K562 (cell line): Measurements from ENCODE around the gene COQ8B. TPM values are rescaled to one million over a fixed set of nuclear protein-coding genes. Genes with fewer than 3 reads are reported as not detected.

Experiments
- BHLHE40 ChIP-seq: IDR thresholded peaks from 2 replicates; pipeline ENCODE4 v1.6.1; 2011; ENCODE audit warnings: low read length, improper control_type of control experiment
- DNMT1 ChIP-seq: fragments of 450-650 bp; IDR thresholded peaks from 2 replicates; pipeline ENCODE4 v1.6.1; 2016; ENCODE audit warnings: antibody characterized with exemption, mild to moderate bottlenecking
- ELF1 ChIP-seq: fragments of 200-800 bp; sonication (Bioruptor generic); IDR thresholded peaks from 2 replicates; pipeline ENCODE4 v1.6.1; 2016; ENCODE audit warnings: missing genetic modification characterization, missing compliant biosample characterization
- HMG20A ChIP-seq: fragments of 450-650 bp; formaldehyde crosslinking; conservative IDR thresholded peaks from 2 replicates; pipeline ENCODE4 v1.4.0; 2020; ENCODE audit warnings: mild to moderate bottlenecking, mixed read lengths
- JUN ChIP-seq, 2 experiments: sonication (generic) in 1 of 2; formaldehyde crosslinking in 1 of 2; IDR thresholded peaks; 2 replicates each; pipeline versions ENCODE4 v1.6.1 to v1.8.0; 2012 to 2022; ENCODE audit warnings: borderline replicate concordance in 2 of 2, mild to moderate bottlenecking in 2 of 2, improper control_type of control experiment in 1 of 2, low read depth in 1 of 2, low read length in 1 of 2, missing genetic modification reagents in 1 of 2
- KLF16 ChIP-seq: IDR thresholded peaks from 2 replicates; pipeline ENCODE4 v1.6.1; 2016; ENCODE audit warnings: antibody characterized with exemption
- MAFK ChIP-seq: IDR thresholded peaks from 2 replicates; pipeline ENCODE4 v1.6.1; 2011; ENCODE audit warnings: low read length, improper control_type of control experiment
- NEUROD1 ChIP-seq: fragments of 150-350 bp; IDR thresholded peaks from 2 replicates; pipeline ENCODE4 v1.6.1; 2014; ENCODE audit warnings: borderline replicate concordance, low read length, low read depth; ENCODE audit not compliant: partially characterized antibody
- NFIC ChIP-seq: fragments of 450-650 bp; IDR thresholded peaks from 2 replicates; pipeline ENCODE4 v1.6.1; 2017; ENCODE audit warnings: mild to moderate bottlenecking, inconsistent platforms
- RFX1 ChIP-seq: fragments of 450-650 bp; IDR thresholded peaks from 2 replicates; pipeline ENCODE4 v1.6.1; 2016; ENCODE audit warnings: mild to moderate bottlenecking, moderate library complexity
- RUNX1 ChIP-seq: sonication (generic); IDR thresholded peaks from 2 replicates; pipeline ENCODE4 v1.6.1; 2016; ENCODE audit warnings: antibody characterized with exemption, low read depth
- SRSF7 ChIP-seq: fragments of 200-400 bp; formaldehyde crosslinking; optimal IDR thresholded peaks from 2 replicates; pipeline ENCODE3; 2017; ENCODE audit warnings: mild to moderate bottlenecking, low read depth, low read length
- ZNF174 ChIP-seq: fragments of 250-450 bp; sonication (Bioruptor Pico); IDR thresholded peaks from 2 replicates; pipeline ENCODE4 v1.4.0; 2020; ENCODE audit warnings: mild to moderate bottlenecking
- ZNF23 ChIP-seq: fragments of 250-450 bp; sonication (Bioruptor Pico); IDR thresholded peaks from 2 replicates; pipeline ENCODE4 v1.4.0; 2020; ENCODE audit warnings: mild to moderate bottlenecking
- ZNF384 ChIP-seq: IDR thresholded peaks from 2 replicates; pipeline ENCODE4 v1.6.1; 2012; ENCODE audit warnings: low read depth, low read length, improper control_type of control experiment
- ZNF57 ChIP-seq: fragments of 450-650 bp; formaldehyde crosslinking; IDR thresholded peaks from 2 replicates; pipeline ENCODE4 v1.4.0; 2020; ENCODE audit warnings: mild to moderate bottlenecking, moderate library complexity
- polyA plus RNA-seq, 8 experiments: library from polyadenylated mRNA; depleted of rRNA in 4 of 8; stranded (reverse) in 5 of 8; unstranded in 3 of 8; fragments of >200 nt; fragmentation: Nextera tagmentation in 2 of 8; fragmentation: Illumina TruSeq in 1 of 8; extraction: Ambion mirVana in 2 of 8; extraction: Trizol in 1 of 8; gene quantifications; 2 replicates each; pipeline versions ENCODE4 v1.2.1 to v1.2.3, GENCODE V29; 2011 to 2014; ENCODE audit warnings: inconsistent platforms in 1 of 8, missing spikeins in 1 of 8
- total RNA-seq, 7 experiments: library from RNA; depleted of rRNA in 6 of 7; stranded (reverse); fragments of >200 nt in 6 of 7; fragmentation: Illumina TruSeq in 2 of 7; extraction: Trizol in 2 of 7; gene quantifications; 2 replicates each; pipeline versions ENCODE4 v1.2.1 to v1.2.3, GENCODE V29; 2011 to 2021; ENCODE audit warnings: low replicate concordance in 1 of 7
- TF ChIP-seq, protein P1 (sequence below): fragments of 200-800 bp; sonication (Bioruptor generic); IDR thresholded peaks from 2 replicates; pipeline ENCODE4 v1.6.1; 2017; ENCODE audit warnings: missing genetic modification characterization, missing compliant biosample characterization
- TF ChIP-seq, protein P2 (sequence below): fragments of 250-450 bp; sonication (Bioruptor Pico); IDR thresholded peaks from 2 replicates; pipeline ENCODE4 v1.5.0; 2021; ENCODE audit warnings: mild to moderate bottlenecking, moderate library complexity
- TF ChIP-seq, protein P3 (sequence below): sonication (generic); formaldehyde crosslinking; IDR thresholded peaks from 2 replicates; pipeline ENCODE4 v1.8.1; 2023; ENCODE audit warnings: mild to moderate bottlenecking, missing genetic modification reagents

The COQ8B gene
- total and polyA plus RNA-seq, 9 of the 15 experiments (the other 6 are each of a cell fraction or from before 2014, with no cell fraction given), result 0.41 to 32.3 (median 12.9) TPM

DNA sequence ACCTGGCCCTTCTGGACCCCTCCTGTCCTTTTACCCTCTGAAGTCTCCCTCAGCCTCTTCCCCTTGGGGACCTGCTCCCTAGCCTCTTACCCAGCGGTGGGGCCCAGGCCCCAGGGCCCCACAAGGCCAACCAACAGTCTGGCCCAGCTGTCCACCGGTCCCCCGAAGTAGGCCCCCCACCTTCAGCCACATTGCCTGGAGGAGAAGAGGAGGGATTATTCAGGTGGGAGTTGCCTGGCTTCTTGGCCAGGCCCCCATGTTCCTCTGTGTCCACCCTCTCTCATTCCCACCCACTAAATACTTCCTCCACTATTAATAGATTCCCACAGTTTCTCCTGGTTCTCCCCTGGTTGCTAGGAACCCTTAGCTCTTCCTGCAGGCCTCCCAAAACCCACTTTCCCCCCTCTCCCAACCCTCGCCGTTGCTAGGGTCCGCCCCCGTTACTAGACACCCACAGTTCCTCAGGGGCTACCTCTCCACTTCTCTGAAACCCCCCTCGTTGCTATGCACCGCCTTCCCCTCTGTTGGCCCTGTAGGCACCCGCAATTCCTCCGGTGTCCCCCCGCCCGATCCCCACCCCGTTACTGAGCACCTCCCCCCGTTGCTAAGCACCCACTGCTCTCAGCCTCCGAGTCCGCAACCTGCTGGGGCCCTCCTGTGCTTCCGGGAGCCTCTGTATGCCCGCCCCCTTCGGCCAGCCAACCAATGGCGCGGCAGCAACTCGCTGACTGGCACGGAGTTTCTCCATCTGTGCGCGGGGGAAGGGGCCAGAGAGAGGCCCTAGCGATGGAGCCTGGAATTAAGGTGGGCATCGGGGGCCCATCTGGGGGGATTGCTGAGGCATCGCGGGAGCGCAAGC, 2.0 kb downstream of the COQ8B start (continued):
- TF ChIP-seq RFX1, result peak; percentile 93
- no peak for TF ChIP-seq ZNF384
- TF ChIP-seq NFIC, result no peak
- no peak for TF ChIP-seq KLF16
- TF ChIP-seq JUN (IDR thresholded peaks at IDR 0.05; ENCODE audit: borderline replicate concordance, low read depth, low read length), result no peak
- TF ChIP-seq JUN (CRISPR knock-in tag; IDR thresholded peaks at IDR 0.05; ENCODE audit: borderline replicate concordance), result no peak
- TF ChIP-seq, protein P1, sequence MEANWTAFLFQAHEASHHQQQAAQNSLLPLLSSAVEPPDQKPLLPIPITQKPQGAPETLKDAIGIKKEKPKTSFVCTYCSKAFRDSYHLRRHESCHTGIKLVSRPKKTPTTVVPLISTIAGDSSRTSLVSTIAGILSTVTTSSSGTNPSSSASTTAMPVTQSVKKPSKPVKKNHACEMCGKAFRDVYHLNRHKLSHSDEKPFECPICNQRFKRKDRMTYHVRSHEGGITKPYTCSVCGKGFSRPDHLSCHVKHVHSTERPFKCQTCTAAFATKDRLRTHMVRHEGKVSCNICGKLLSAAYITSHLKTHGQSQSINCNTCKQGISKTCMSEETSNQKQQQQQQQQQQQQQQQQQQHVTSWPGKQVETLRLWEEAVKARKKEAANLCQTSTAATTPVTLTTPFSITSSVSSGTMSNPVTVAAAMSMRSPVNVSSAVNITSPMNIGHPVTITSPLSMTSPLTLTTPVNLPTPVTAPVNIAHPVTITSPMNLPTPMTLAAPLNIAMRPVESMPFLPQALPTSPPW (CRISPR knock-in tag), result peak; percentile 78
- TF ChIP-seq, protein P2, sequence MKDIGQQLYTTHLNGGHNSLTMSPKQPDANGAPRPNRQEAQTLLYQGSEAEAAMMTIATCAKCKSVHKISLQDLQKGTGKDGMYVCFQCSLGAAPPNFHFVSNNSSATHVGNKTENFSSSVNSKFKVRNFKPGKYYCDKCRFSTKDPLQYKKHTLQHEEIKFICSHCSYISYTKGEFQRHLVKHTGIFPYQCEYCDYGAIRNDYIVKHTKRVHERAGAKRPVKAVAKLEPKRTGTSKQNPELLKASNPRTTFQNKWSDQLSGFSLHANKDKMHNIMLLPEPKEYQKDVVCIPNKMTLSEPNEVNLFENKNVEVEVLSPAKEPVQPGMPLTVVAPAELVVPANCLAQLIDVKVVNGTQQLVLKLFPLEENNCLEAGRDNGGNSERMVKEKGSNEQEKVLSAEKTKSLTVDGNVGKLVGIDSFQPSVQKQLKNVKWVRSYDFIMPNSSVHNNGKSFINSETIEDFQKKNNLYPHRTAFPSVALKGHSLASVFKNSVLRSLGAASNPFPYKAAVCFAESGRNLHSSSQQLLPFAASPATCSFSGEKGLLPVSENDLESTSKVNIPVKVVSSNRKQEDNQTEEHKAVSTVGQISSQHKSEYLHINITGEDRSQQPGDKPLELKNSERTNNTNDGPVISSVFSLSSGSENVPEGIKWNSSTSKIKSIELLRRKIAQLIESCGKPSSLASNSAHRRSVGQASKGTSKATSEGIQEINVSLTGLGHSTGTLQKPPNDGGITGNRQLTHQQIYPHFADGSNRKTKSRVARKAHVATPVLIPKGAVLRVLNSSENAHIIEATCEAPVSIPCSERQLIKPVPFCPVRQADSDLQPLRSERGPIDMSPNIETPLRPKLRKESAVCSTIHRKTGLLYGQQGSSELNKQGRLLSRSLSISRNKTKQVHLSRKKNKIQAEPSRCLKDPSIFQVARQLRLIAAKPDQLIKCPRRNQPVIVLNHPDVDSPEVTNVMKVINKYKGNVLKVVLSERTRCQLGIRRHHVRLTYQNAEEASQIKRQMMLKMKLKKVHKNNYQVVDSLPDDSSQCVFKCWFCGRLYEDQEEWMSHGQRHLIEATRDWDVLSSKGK (CRISPR knock-in tag), result no peak
- peak; percentile 78; the same call in 1 of the 2 replicates for TF ChIP-seq ELF1 (tag)
- TF ChIP-seq BHLHE40, result no peak
- no peak for TF ChIP-seq ZNF174 (CRISPR knock-in tag)
- no peak for TF ChIP-seq ZNF23 (CRISPR knock-in tag)
- TF ChIP-seq SRSF7, result no peak
- TF ChIP-seq DNMT1, result no peak
- TF ChIP-seq, protein P3, sequence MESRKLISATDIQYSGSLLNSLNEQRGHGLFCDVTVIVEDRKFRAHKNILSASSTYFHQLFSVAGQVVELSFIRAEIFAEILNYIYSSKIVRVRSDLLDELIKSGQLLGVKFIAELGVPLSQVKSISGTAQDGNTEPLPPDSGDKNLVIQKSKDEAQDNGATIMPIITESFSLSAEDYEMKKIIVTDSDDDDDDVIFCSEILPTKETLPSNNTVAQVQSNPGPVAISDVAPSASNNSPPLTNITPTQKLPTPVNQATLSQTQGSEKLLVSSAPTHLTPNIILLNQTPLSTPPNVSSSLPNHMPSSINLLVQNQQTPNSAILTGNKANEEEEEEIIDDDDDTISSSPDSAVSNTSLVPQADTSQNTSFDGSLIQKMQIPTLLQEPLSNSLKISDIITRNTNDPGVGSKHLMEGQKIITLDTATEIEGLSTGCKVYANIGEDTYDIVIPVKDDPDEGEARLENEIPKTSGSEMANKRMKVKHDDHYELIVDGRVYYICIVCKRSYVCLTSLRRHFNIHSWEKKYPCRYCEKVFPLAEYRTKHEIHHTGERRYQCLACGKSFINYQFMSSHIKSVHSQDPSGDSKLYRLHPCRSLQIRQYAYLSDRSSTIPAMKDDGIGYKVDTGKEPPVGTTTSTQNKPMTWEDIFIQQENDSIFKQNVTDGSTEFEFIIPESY (CRISPR knock-in tag), result no peak
- no peak for TF ChIP-seq ZNF57
- no peak for TF ChIP-seq HMG20A (CRISPR knock-in tag)
- no peak for TF ChIP-seq MAFK
- TF ChIP-seq RUNX1, result no peak
- TF ChIP-seq NEUROD1, result peak; percentile 61
